Measurements from ENCODE around the gene GNG4. TPM values are rescaled to one million over a fixed set of nuclear protein-coding genes. Genes with fewer than 3 reads are reported as not detected.

Gene GNG4
- total and polyA plus RNA-seq, 8 donors, result 1.1 to 3.2 (median 2.0) TPM; not detected in 2

- Histone ChIP-seq H3K4me1 (peaks cover 10 to 32% of the 10 kb centered on the region in 2 donors), H3K4me3 (no peak overlapping the region), H3K27ac (no peak overlapping the region), H3K27me3 (peaks cover 42 to 100% of the 10 kb centered on the region in 2 donors), H3K9me3 (no peaks in the 10 kb centered on the region), H3K36me3 (no peaks in the 10 kb centered on the region)
- TF ChIP-seq, protein P1, sequence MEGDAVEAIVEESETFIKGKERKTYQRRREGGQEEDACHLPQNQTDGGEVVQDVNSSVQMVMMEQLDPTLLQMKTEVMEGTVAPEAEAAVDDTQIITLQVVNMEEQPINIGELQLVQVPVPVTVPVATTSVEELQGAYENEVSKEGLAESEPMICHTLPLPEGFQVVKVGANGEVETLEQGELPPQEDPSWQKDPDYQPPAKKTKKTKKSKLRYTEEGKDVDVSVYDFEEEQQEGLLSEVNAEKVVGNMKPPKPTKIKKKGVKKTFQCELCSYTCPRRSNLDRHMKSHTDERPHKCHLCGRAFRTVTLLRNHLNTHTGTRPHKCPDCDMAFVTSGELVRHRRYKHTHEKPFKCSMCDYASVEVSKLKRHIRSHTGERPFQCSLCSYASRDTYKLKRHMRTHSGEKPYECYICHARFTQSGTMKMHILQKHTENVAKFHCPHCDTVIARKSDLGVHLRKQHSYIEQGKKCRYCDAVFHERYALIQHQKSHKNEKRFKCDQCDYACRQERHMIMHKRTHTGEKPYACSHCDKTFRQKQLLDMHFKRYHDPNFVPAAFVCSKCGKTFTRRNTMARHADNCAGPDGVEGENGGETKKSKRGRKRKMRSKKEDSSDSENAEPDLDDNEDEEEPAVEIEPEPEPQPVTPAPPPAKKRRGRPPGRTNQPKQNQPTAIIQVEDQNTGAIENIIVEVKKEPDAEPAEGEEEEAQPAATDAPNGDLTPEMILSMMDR (IDR thresholded peaks at IDR 0.05), result no peak
- no peak for ATAC-seq
- intact Hi-C loops (cut with DNase I), result no loop called here
- DNase-seq, result no peak
Measured at GRCh38 chr1:235646463-235646862, 3.1 kb downstream of the GNG4 start.

DNA sequence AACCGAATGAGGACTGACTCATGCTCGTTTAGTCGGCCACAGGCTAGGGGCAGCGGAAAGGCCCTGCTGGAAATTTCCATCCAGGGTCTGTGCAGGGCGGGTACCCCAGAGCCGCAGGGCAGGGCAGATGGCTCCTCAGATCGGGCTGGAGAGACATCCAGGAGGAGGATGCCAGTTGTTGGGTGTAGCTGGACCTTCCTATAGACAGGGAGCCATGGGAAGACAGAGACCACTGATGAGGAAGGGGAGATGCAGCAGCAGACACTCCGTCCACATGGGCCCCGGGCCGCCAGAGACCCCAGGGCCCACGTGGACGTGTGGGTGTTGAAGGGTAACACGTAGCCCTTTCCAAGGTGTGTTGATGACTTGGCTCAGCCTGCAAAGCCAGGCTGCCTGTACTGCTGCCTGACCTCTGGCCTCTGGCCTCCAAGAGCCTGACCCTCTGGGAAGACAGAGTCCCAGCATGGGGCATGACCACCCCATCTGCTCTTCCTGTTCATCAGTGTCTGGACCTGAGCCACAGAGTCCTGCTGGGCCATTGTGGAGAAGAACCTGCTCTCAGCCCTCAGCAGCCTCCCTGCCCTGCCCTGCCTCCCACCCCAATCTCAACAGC lies 4.8 kb downstream of the GNG4 start:
- Histone ChIP-seq H3K27ac (no peak overlapping the region), H3K27me3 (peaks cover 29 to 91% of the 10 kb centered on the region in 2 donors), H3K4me1 (peaks cover 10 to 20% of the 10 kb centered on the region in 2 donors), H3K4me3 (no peak overlapping the region), H3K36me3 (no peaks in the 10 kb centered on the region), H3K9me3 (no peaks in the 10 kb centered on the region)
- intact Hi-C loops (cut with DNase I), result no loop called here
- DNase-seq (no peak), ATAC-seq (no peak)
- TF ChIP-seq, protein P1 (IDR thresholded peaks at IDR 0.05), result no peak

GRCh38 chr1:235643837-235644692 lies 5.5 kb downstream of the GNG4 start:
- Histone ChIP-seq H3K27ac (no peak overlapping the region), H3K4me1 (peaks cover 7 to 12% of the 10 kb centered on the region in 2 donors), H3K4me3 (no peak overlapping the region), H3K9me3 (no peaks in the 10 kb centered on the region), H3K36me3 (no peaks in the 10 kb centered on the region), H3K27me3 (peaks cover 24 to 84% of the 10 kb centered on the region in 2 donors)
- TF ChIP-seq, protein P1 (IDR thresholded peaks at IDR 0.05), result no peak
- intact Hi-C loops (cut with DNase I), result no loop called here
- DNase-seq (no peak), ATAC-seq (no peak)

DNA sequence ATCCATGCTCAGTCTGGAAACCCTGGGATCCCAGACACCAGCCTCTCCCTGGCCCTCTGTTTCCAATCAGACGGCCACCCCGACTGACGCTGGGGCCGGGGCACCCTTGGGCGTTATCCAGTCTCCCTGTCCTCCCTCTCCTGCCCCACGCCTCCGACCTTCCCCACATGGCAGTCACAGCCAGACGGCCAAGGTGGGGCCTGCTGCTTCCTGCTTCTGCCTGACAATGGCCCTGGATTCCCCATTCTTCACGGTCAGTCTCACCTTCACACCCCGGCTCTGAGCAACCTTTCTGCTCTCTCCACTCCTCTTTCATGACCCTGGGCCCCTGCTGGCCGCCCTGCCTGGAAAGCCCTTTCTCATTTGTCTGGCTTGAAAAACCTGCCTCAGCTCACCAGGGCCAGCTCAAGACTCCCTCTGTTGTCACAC lies 6.6 kb downstream of the GNG4 start:
- no peaks in the 10 kb centered on the region for H3K9me3 ChIP-seq
- no peak overlapping the region for H3K27ac ChIP-seq
- H3K27me3 ChIP-seq, result peaks cover 15 to 73% of the 10 kb centered on the region in 2 donors
- DNase-seq, result no peak
- ATAC-seq, result no peak
- peaks cover 0 to 4% of the 10 kb centered on the region in 2 donors for H3K4me1 ChIP-seq
- H3K36me3 ChIP-seq, result no peaks in the 10 kb centered on the region
- intact Hi-C loops (cut with DNase I), result no loop called here
- TF ChIP-seq, protein P1 (IDR thresholded peaks at IDR 0.05), result no peak
- H3K4me3 ChIP-seq, result no peak overlapping the region

All from left lung (tissue), 10 donors.